A673 (cell line): ENCODE data around the gene IGF2BP1.

Source experiments
- CTCF ChIP-seq: fragments of 300-800, 200-600 bp; sonication (generic); conservative IDR thresholded peaks from 2 replicates; pipeline ENCODE4 v1.5.1; 2017; ENCODE audit warnings: low read depth, mild to moderate bottlenecking, antibody characterized with exemption, low read length, moderate library complexity, mixed read lengths
- EZH2 ChIP-seq: fragments of 200-600 bp; sonication (generic); IDR thresholded peaks from 2 replicates; pipeline ENCODE4 v1.6.1; 2017; ENCODE audit warnings: borderline replicate concordance, low read depth, mild to moderate bottlenecking, mixed read lengths, antibody characterized with exemption, low read length; ENCODE audit not compliant: poor library complexity, severe bottlenecking

GRCh38 chr17:49016775-49017463 lies 19.7 kb downstream of the IGF2BP1 start:
- TF ChIP-seq CTCF = no peak
- TF ChIP-seq EZH2 = no peak
